Cortex of kidney (tissue), 1 donor: ENCODE measurements around the gene PNPLA3.

ENCODE experiments used
- DNase-seq: peaks from one replicate; lab custom pipeline; 2025; lab: John Stamatoyannopoulos, UW

Gene PNPLA3

DNA sequence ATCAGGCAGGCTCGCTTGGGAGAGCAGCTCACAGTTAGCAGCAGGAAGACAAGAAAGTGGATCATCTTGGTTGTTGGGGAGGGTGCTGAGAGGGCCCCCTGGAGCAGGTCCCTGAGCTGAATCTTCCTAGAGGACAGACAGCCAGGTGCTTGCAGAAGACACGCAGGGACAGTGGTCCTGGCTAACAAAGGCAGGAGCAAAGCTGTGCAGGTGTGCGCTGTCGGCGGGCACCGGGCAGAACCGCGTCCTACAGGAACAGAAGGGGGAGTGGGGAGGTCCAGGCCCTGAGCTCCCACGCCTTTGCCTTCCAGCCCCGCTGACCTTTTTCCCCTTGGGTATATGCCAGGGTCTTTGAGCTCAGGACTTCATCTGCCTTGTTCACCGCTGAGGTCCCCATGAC is 70.4 kb downstream of the PNPLA3 start:
- DNase-seq, result no peak

DNA sequence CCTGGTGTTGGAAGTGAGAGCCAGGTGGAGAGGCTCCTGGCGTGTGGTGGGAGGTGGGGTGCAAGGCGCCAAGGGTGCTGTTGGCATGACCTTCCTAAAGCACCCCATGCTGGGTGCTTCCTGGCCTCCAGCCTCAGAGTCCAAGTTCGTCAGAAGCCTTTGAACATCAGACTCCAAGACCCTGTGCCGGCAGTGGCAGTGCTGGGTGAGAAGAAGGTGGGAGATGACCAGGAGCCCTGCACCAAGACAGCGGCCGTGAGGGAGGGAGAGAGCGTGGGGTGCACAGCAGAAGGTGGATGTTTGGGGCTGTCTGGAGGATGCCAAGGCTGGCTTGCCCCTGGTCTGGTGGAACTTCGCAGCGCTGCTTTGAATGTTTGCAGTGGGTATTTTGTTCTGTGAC is 70.8 kb downstream of the PNPLA3 start:
- no peak for DNase-seq

DNA sequence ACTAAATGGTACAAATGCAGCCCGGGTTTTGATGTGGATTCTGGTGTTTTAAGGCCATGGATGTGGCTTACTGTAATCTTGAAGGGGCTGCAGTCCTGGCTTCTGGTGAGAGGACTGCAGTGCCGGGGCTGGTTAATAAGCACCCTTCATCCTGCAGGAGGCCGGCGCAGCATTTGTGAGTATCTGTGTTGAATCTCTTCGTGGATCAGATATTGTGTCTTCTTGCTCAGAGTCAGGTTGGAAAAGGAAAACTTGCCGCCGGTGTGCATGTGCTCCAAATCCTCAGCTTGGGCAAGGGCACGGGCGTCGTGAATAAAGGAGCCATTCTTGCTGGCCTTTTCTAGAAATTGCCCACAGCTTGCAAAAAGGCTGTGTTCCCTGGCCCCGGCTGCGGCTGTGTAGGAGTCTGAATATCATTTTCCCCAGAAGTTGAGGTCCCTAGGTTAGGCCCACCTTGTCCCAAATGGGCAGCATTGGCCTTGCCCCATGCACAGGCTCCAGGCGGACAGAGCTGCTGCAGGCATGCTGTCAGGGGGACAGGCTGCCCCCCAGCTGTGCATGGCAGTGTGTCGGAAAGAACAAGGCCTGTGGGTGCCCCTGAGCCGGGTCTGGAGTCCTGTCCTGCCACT is 71.6 kb downstream of the PNPLA3 start:
- DNase-seq, result no peak

DNA sequence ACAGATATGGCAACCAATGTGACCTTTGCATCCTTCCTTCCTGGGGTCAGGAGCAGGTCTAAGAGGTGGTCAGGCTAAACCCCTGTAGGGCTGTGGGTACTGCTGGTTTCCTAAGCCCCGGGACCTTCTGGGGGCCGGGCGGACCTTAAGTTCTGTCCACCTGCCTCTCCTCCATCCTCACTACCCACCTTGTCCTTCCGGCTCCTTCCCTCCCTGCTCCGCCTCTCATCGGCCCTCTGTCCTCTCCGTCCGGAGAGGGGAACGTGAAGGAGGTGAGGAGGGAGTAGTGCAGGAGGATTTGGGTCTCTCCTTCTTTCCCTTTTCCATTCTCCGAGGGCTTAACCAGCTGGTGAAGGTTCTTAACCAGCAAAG is 72.2 kb downstream of the PNPLA3 start:
- DNase-seq, result no peak

DNA sequence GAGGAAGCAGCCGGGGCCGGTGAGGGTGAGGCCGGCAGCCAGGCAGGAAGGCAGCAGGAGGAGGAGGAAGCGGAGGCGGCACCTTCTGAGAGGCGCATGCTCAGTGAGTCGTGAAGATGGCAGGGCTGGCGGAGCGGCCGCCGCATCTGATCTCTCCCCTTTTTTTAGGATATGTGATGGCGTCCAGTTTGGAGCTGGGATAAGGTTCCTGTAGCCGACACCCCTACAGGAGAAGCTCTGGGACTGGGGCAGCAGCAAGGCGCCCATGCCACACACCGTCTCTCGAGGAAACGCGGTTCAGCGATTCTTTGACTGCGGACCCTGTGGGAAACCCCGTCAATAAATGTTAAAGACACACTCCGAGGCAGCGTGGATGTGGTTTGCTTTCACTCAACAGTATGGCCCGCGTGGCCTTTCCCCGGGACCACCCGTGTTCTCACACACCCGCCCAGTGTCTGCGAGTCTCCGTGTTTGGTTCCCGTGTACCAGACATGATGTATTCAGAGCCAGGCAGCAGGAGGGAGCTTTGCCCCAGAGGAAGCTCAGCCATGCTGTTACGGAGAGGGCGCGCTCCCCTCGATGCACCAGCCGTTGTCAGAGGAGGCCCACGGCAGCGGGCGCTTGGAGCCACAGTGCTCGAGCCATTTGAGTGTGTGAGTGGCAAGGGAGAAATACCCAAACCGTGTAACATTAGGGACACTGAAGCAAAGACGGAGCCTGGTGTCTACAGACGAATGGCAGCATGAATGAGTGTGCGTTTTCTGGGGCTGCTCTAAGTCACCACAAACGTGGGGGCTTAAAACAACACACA is 72.8 kb downstream of the PNPLA3 start:
- DNase-seq, result no peak

DNA sequence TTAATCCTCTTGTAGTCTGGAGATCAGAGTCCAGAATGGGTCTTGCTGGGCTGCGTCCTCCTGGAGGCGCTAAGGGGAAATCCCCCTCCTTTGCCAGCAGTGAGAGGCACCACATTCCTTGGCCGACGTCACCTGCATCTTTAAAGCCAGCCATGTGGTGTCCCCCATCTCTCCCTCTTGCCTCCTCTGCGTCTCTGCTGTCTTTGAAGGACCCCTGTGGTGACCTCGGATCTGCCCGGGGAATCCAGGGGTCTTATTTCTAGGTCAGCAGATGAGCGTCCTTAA is 73.3 kb downstream of the PNPLA3 start:
- DNase-seq, result no peak
